GM21367 (cell line): ENCODE data around the gene TASP1.
"Not testable (repeated sequence)": the region's sequence is repeated elsewhere in the genome, so short reads cannot be mapped to it uniquely, and the experiment has no call there.

Experiments
- ATAC-seq: cut with Tn5 transposase; IDR thresholded peaks from one replicate; pipeline ENCODE4 v1.9.1; 2021; ENCODE audit not compliant: unreplicated experiment

TASP1 gene

DNA sequence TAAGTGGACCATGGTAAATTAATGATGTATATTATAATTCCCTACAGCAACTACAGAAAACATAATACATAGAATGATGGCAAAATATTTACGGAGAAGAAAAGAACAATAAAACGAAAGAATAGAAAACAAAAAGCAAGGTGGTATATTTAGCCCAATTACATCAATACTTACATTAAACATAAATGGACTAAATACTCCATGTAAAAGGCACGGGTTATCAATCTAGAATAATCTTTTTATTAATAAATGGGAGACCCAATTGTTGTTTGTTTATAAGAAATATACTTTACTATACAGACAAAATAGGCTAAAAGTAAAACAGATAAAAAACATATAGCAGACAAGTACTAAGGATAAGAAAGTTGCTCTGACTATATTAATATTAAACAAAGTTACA is 137.2 kb downstream of the TASP1 start:
- ATAC-seq, result no peak

- ATAC-seq, result no peak
Observed at GRCh38 chr20:13494019-13494418, 144.7 kb downstream of the TASP1 start.

DNA sequence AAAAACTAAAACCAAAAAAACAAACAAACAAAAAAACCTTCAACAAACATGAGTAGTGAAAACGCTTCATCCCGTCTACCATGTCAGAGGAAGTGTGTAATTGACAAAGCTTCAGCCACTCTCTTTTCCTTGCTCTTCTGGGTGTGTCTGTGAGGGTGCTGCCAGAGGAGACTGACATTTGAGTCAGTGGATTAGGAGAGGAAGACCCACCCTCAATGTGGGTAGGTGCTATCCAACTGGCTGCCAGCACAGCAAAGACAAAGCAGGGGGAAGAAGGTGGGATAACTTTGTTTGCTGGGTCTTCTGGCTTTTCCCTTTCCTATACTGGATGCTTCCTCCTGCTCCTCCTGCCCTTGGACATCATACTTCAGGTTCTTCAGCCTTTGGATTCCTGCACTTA is 145.6 kb downstream of the TASP1 start:
- ATAC-seq, result no peak

GRCh38 chr20:13492001-13492481 is 146.7 kb downstream of the TASP1 start:
- no peak for ATAC-seq

- no peak for ATAC-seq
Observed at GRCh38 chr20:13487202-13487601, 151.5 kb downstream of the TASP1 start.

GRCh38 chr20:13486694-13487093 is 152.0 kb downstream of the TASP1 start:
- ATAC-seq, result no peak

- ATAC-seq, result no peak
Observed at GRCh38 chr20:13485576-13485975, 153.2 kb downstream of the TASP1 start.

DNA sequence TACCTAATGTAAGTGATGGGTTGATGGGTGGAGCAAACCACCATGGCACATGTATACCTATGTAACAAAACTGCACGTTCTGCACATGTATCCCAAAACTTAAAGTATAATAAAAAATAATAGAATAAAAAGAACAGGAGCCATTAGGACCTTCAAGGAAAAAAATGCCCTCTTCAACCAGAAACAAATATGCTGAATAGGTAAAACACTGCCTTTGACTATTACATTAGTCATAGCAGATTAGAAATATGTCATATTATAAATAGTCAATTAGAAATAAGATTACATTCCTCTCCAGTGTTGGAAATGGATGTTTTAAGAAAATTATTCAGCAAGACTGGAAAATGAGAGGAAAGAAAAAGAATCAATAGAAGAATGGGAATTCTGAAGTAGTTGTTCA is 153.7 kb downstream of the TASP1 start:
- ATAC-seq, result not testable (repeated sequence)

GRCh38 chr20:13483472-13483871 is 155.3 kb downstream of the TASP1 start:
- ATAC-seq, result not testable (repeated sequence)

- ATAC-seq, result no peak
Observed at GRCh38 chr20:13478366-13478765, 160.4 kb downstream of the TASP1 start.

- ATAC-seq, result no peak
Observed at GRCh38 chr20:13474467-13474866, 164.3 kb downstream of the TASP1 start.

- ATAC-seq, result no peak
Observed at GRCh38 chr20:13469262-13469661, 169.5 kb downstream of the TASP1 start.

GRCh38 chr20:13468166-13468565 is 170.6 kb downstream of the TASP1 start:
- no peak for ATAC-seq

DNA sequence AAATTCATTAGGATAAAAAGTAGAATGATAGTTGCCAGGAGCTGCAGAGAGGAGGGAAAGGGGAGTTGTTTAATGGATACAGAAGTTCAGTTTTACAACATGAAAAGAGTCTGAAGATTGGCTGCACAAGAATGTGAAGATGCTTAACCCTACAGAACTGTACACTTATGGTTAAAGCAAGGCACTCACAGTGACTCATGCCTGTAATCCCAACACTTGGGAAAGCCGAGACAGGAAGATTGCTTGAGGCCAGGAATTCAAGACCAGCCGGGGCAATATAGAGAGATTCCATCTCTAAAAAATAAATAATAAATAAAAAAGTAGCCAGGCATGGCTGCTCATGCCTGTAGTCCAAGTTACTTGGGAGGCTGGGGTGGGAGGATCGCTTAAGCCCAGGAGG is 174.0 kb downstream of the TASP1 start:
- no peak for ATAC-seq

- ATAC-seq, result no peak
Observed at GRCh38 chr20:13461849-13462458, 176.8 kb downstream of the TASP1 start.

GRCh38 chr20:13458860-13459451 is 179.8 kb downstream of the TASP1 start:
- ATAC-seq, result peak; percentile 82

- ATAC-seq, result no peak
Observed at GRCh38 chr20:13457487-13457886, 181.2 kb downstream of the TASP1 start.

GRCh38 chr20:13455713-13456112 is 183.0 kb downstream of the TASP1 start:
- no peak for ATAC-seq

- ATAC-seq, result no peak
Observed at GRCh38 chr20:13453367-13453766, 185.4 kb downstream of the TASP1 start.

- ATAC-seq, result no peak
Observed at GRCh38 chr20:13452470-13453124, 186.1 kb downstream of the TASP1 start.

GRCh38 chr20:13449868-13450434 is 188.8 kb downstream of the TASP1 start:
- ATAC-seq, result no peak
